PFSK-1 (cell line): ENCODE results near the gene DNMT3B.

Source experiments
- POLR2AphosphoS5 ChIP-seq: IDR thresholded peaks from 2 replicates; pipeline ENCODE4 v1.6.1; 2012; ENCODE audit warnings: low read depth, mild to moderate bottlenecking, control low read depth, low read length, moderate library complexity
- REST ChIP-seq, 2 experiments: IDR thresholded peaks; 2 replicates each; pipeline versions ENCODE4 v1.6.1 to v1.8.0; 2011 to 2012; ENCODE audit warnings: low read depth in 2 of 2, low read length in 2 of 2, control low read depth in 1 of 2, inconsistent platforms in 1 of 2, mild to moderate bottlenecking in 1 of 2, moderate library complexity in 1 of 2; ENCODE audit not compliant: insufficient read depth in 1 of 2
- SIN3A ChIP-seq: IDR thresholded peaks from 2 replicates; pipeline ENCODE4 v1.6.1; 2012; ENCODE audit warnings: mild to moderate bottlenecking, low read length, moderate library complexity, borderline replicate concordance; ENCODE audit not compliant: insufficient read depth
- TAF1 ChIP-seq: IDR thresholded peaks from 2 replicates; pipeline ENCODE4 v1.6.1; 2012; ENCODE audit warnings: low read length, control low read depth, borderline replicate concordance; ENCODE audit not compliant: insufficient read depth

- TF ChIP-seq POLR2AphosphoS5 (no peak), REST (IDR thresholded peaks at IDR 0.05; ENCODE audit: insufficient read depth in 1 of 2, low read depth in 2 of 2, low read length in 2 of 2) (no peak), TAF1 (no peak), SIN3A (no peak)
Measured at GRCh38 chr20:32834972-32835371, 72.8 kb downstream of the DNMT3B start.
